HepG2 (cell line): ENCODE results near the gene DNAJC13.

ENCODE experiments used
- ARID3A ChIP-seq: IDR thresholded peaks from 2 replicates; pipeline ENCODE4 v1.6.1; 2012; ENCODE audit warnings: low read depth, low read length, improper control_type of control experiment
- CHD2 ChIP-seq: IDR thresholded peaks from 2 replicates; pipeline ENCODE4 v1.6.1; 2011; ENCODE audit warnings: low read depth, low read length, improper control_type of control experiment
- CTCF ChIP-seq: sonication (generic); formaldehyde crosslinking; IDR thresholded peaks from 2 replicates; pipeline ENCODE4 v1.5.0; 2020; ENCODE audit warnings: mild to moderate bottlenecking, missing genetic modification reagents, moderate library complexity
- GABPA ChIP-seq, 2 experiments: IDR thresholded peaks; 2 replicates each; pipeline ENCODE4 v1.6.1; 2011 to 2016; ENCODE audit warnings: low read depth in 2 of 2, low read length in 1 of 2, missing biosample characterization in 1 of 2, missing genetic modification characterization in 1 of 2
- JUND ChIP-seq: sonication (generic); formaldehyde crosslinking; IDR thresholded peaks from 2 replicates; pipeline ENCODE4 v1.8.0; 2022; ENCODE audit warnings: mild to moderate bottlenecking, missing genetic modification reagents
- KAT7 ChIP-seq: IDR thresholded peaks from 2 replicates; pipeline ENCODE4 v1.6.1; 2018; ENCODE audit warnings: borderline replicate concordance, missing compliant biosample characterization
- MBD4 ChIP-seq: IDR thresholded peaks from 2 replicates; pipeline ENCODE4 v1.6.1; 2012; ENCODE audit warnings: low read length, inconsistent platforms, borderline replicate concordance
- PHF20 ChIP-seq: sonication (generic); formaldehyde crosslinking; IDR thresholded peaks from 2 replicates; pipeline ENCODE4 v1.5.0; 2020; ENCODE audit warnings: mild to moderate bottlenecking, missing genetic modification reagents
- POGK ChIP-seq: sonication (generic); formaldehyde crosslinking; conservative IDR thresholded peaks from 2 replicates; pipeline ENCODE4 v1.8.0; 2022; ENCODE audit warnings: mild to moderate bottlenecking, moderate library complexity, missing genetic modification reagents
- RCOR2 ChIP-seq: IDR thresholded peaks from 2 replicates; pipeline ENCODE4 v1.6.1; 2016; ENCODE audit warnings: missing biosample characterization, missing genetic modification reagents
- SP1 ChIP-seq, 2 experiments: fragments of 450-650 bp in 1 of 2; sonication (generic) in 1 of 2; formaldehyde crosslinking in 1 of 2; IDR thresholded peaks; 2 replicates each; pipeline versions ENCODE4 v1.4.0 to v1.6.1; 2016 to 2020; ENCODE audit warnings: missing genetic modification reagents in 1 of 2
- YEATS2 ChIP-seq: sonication (generic); formaldehyde crosslinking; IDR thresholded peaks from 2 replicates; pipeline ENCODE4 v1.4.0; 2020; ENCODE audit warnings: missing genetic modification reagents, borderline replicate concordance
- ZNF800 ChIP-seq: sonication (generic); formaldehyde crosslinking; IDR thresholded peaks from 2 replicates; pipeline ENCODE4 v1.4.0; 2020; ENCODE audit warnings: missing genetic modification reagents

GRCh38 chr3:132378846-132379245, 38.5 kb upstream of the DNAJC13 start:
- TF ChIP-seq RCOR2 (no peak), YEATS2 (CRISPR knock-in tag) (no peak), POGK (CRISPR knock-in tag) (no peak), CTCF (CRISPR knock-in tag) (no peak), CHD2 (no peak), JUND (no peak), MBD4 (no peak), GABPA (IDR thresholded peaks at IDR 0.05; ENCODE audit: low read depth, low read length) (no peak), GABPA (CRISPR knock-in tag; IDR thresholded peaks at IDR 0.05; ENCODE audit: low read depth) (no peak), PHF20 (no peak), KAT7 (CRISPR knock-in tag) (no peak), SP1 (IDR thresholded peaks at IDR 0.05) (no peak), SP1 (CRISPR knock-in tag; IDR thresholded peaks at IDR 0.05) (no peak), ZNF800 (CRISPR knock-in tag) (no peak), ARID3A (no peak)
